RCC 7860 (cell line): ENCODE results near the gene PCDH15.

ENCODE experiments used
- DNase-seq: peaks from one replicate; pipeline ENCODE4 v3.0.0-alpha.2; 2015; ENCODE audit warnings: low spot score
- FAIRE-seq: peaks from 2 replicates; lab custom pipeline; 2012; peaks lifted over from hg19 to GRCh38; lab: Jason Lieb, UNC

Gene PCDH15

DNA sequence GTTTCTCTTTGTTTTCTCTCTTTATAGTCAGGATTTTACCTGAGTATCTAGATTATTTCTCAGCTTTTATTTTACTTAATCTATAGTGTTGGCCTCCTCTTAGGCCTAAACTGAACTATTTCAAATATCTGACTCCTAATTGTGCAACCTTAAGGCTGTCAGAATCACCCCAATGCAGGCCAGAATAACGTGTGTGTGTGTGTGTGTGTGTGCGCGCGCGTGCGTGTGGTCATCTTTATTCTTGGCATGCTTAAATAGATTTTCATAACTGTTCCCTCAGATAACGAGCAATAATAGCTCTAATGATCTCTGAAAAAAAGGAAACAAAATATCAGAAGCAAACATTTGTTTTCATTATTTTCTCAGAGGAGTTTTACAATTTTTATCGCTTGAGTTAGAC is 92.4 kb downstream of the PCDH15 start:
- FAIRE-seq: no peak
- DNase-seq: no peak

DNA sequence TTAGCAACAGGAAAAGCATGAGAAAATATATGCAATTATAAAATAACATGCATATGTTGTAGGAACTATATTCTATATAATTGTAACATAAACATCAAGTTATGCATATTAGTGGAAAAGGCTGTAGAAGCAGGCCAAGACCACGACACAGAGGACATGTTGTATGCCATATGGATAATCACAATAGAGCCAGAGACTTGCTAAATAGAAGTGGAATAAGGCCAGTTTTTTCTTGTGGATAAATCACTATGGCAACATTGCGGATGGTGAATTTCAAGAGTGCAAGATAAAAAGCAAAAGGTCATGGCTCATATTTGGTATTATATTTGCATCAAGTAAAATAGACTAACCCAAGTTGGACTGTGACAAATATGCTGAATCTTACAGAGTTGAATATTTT is 93.0 kb downstream of the PCDH15 start:
- DNase-seq (no peak), FAIRE-seq (no peak)

DNA sequence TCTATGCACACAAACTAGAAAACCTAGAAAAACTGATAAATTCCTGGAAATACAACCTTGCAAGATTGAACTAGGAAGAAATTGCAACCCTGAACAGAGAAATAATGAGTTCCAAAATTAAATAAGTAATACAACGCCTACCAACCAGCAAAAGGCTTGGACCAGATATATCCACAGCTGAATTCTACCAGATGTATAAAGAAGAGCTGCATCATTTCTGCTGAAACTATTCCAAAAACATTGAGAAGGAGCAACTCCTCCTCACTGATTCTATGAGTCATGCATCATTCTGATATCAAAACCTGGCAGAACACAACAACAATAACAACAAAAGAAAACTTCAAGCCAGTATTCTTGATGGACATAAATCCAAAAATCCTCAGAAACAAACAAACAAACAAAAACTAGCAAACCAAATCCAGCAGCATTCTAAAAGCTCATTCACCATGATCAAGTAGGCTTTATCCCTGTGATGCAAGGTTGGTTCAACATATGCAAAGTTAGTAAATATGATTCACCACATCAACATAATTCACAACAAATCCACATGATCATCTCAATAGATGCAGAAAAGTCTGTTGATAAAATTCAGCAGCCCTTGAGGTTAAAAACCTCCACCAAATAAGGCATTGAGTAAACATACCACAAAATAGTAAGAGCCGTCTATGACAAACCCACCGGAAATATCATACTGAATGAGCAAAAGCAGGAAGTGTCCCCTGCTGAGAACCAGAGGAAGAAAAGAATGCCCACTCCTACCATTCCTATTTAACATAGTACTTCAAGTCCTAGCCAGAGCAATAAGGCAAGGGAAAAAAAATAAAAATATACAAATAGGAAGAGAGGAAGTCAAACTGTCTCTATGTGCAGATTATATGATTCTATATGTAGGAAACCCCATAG is 98.2 kb downstream of the PCDH15 start:
- FAIRE-seq: no peak
- no peak for DNase-seq

DNA sequence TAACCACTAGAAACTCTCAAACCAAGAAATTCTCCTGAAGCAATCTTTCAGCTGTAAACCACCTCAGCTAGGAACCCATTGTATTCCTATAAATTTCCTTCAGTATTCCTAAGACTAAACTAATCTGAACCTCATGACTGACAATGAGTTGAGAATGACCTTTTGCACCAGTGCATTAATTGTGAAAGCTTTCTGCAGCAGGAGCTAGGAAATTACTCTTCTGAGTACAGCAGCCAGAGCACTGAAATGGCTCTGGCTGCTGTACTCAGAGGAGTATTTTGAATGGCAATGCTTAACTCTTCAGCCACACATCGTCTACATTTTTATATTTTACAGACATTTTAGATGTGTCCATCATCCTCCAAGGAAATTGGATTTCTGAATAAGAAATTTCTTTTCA is 109.7 kb downstream of the PCDH15 start:
- FAIRE-seq: no peak

DNA sequence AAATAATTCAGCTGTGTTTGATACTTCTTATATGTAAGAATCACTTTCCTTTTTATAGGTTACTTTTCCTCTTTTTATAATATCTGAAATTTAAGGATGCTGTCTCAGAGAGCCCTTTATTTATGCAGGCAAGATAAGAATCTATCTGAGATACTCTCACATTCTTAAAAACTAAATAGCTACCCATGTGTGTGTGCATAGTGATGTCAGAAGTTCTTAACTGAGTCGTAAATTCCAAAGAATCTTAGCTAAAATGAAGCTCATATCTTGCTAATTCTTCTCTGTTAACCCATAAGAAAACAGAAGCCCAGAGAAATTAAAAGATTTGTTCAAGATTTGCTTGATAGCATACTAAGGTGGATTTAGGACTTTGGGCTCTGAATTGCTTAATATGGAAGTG is 118.5 kb downstream of the PCDH15 start:
- no peak for FAIRE-seq

More for the DNA sequence above, 109.7 kb downstream of the PCDH15 start:
- DNase-seq: no peak

DNA sequence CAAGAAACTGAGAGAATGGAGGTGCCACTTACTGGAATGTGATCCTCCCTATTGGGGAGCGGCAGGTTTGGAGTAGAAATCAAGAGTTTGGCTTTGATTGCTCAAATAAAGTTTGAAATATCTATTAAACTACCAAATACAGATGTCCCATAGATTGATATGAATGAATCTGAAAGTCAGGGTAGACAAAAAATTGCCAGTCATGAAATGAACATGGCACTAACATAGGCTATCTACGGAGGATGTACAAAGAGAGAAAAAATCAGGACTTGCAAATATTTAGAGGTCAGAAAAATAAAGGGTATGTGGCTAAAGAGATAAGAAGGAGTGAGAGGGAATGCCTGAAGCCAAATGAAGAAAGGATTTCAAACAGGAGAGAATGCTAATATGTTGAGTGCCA is 119.9 kb downstream of the PCDH15 start:
- no peak for DNase-seq
- no peak for FAIRE-seq

More for the DNA sequence above, 118.5 kb downstream of the PCDH15 start:
- DNase-seq: no peak

DNA sequence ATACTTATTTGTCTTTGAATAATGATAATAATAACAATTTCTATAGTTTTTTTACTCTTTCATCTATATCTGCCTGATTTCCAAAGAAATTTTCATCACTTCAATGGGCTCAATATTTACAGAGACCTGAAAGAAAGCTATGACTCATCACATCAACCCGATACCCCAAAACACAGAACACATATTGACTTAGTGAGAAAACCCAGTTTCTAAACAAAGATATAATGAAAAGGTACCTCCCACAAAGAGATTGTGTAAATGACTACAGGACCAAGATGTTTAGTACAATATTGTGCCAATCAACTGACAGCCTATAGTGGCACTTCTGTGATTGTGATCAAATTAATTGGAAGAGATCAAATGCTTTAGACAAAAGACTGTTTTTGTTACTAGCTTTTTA is 133.9 kb downstream of the PCDH15 start:
- no peak for FAIRE-seq
- no peak for DNase-seq

DNA sequence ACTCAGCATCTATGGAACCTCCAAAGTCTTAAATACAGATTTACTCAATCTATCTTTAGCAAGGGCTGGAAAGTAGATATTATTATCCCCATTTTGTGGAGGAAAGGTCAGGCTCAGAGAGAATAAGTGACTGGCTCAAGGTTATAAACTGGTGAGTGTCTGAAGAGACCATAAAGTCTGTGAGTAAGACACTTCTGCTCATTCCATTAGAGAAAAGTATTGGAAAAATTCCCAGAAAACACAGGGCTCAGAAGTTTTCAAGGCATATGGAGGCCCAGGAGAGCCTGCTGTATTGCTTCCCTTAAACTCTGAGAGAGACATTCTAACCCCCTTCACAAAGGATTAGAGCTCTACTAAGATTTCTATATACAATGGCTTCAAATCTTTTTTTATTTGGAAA is 134.8 kb downstream of the PCDH15 start:
- FAIRE-seq (no peak), DNase-seq (no peak)

DNA sequence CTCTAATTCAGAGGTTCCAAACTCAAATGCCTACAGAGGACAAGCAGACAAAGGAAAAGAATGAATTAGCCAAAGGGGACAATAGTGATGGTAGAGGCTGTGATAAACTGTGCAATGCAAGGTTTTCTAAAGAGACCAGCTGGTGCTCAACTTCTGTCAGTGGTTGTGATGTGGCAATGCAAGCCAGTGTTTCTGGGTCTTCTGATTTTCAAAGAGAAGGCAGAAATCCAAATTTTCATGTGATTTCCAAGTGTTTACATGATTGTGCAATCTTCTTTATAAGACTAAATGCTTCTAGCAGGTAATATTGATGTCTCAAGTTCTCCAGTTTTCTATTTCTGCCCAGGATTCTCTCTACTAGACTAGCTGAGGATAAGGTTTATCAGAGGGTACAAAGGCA is 135.9 kb downstream of the PCDH15 start:
- FAIRE-seq: no peak
- DNase-seq: no peak

DNA sequence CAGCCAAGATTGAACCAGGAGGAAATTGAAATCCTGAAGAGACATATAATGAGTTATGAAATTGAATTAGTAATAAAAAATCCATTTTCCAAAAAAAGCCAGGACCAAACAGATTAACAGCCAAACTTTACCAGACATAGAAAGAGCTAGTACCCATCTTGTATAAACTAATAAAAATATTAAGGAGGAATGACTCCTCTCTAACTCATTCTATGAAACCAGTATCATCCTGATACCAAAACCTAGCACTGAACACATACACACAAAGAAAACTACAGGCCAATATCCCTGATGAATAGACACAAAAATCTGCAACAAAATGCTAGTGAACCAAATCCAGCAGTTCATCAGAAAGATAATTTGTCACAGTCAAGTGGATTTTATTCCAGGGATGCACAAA is 140.6 kb downstream of the PCDH15 start:
- DNase-seq (no peak), FAIRE-seq (no peak)

DNA sequence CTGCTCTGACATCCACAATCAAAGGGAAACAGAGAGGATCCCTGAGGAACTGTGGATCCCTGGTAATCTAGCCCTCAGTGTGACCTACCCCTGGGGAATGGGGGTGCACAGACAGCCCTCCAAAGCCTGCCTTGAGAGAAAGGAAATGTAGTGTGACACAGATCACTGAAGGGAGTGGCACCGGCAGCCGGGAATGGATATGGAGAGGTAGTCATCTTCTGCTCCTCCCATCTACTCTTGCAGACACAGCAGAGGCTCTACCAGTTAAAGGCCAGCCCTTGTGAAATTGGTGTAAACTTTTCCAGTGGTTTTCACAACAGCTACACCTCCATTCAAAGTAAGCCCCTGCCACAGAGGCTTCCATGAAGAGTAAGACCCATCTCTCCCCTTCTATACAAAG is 144.4 kb downstream of the PCDH15 start:
- FAIRE-seq: no peak
- no peak for DNase-seq

DNA sequence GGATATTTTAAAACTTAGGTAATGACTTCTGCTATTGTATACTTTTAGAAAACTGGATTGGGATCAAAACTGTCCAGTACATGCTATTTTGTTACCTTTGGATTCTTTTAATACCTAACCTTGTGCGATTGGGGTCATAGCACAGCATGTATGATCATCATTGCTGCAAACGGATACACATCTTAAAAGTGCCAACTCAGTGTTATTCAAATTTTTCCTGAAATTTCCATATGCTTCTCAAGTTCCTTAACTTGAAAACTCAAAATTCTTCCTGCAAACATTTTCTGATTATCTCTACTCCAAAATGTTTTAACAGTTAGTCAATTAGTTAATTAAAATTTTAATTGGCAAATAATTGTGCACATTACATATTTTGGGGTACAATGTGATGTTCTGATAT is 147.5 kb downstream of the PCDH15 start:
- DNase-seq: no peak
- no peak for FAIRE-seq

DNA sequence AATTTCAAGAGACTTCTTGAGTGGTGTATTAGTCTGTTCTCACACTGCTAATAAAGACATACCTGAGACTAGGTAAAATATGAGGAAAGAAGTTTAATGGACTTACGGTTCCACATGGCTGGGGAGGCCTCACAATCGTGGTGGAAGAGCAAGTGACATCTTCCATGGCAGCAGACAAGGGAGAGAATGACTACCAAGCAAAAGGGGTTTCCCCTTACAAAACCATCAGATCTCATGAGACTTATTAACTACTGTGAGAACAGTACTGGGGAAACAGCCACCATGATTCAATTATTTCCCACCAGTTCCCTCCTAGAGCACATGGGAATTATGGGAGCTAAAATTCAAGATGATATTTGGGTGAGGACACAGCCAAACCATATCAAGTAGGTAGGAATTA is 150.5 kb downstream of the PCDH15 start:
- FAIRE-seq: no peak
- DNase-seq: no peak

DNA sequence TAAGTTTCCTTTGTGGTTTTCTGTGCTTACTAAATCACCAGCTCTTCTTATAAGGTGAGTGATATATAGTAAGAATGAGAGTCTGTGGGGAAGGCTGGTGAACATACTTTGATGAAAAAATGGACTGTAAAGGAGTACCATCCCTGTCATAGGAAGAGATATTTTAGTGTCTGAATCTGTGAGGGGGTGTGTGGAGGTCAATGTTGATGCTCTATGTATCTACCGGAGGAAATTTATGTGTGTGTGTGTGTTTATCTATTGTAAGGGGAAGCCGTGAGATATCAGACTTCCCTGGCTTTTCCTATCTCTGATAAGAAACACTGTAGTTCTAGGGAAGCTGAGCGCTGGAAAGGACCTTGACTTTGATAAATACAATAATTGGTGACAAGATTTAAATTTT is 179.0 kb downstream of the PCDH15 start:
- FAIRE-seq (no peak), DNase-seq (no peak)

DNA sequence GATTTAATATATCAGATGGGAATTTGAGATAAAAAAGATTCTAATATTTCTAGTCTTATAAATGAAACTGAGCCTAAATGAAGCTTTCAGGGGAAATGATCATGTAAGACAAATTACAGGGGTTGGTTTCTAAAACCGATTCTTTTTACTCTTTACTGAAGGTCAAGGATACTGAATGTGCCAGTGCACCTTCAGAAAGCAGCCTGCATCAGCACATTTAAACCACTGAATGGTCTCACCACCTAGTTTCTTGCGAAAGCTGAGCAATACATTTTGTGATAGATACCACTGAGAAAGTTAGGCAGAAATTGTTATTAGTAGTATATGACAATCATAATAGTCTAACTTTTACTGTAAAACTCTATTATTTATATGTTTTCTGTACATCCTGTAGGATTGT is 180.7 kb downstream of the PCDH15 start:
- DNase-seq (no peak), FAIRE-seq (no peak)

DNA sequence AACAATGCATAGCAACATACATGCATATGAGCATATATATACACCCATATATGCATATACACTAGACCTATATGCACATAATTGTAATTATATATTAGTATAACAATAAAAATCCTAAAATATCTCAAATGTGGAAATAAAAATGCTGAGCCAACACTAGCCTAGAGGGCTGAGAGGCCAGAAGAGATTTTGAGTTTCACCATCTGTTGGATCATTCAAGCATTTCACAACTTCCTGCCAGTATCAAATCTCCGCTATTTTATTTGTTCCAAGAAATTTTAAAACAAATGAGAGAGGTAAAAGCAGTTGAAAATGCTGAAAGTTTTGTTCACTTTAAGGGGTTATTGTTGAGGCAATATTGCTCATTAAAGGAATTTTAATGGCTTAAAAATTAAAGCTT is 187.0 kb downstream of the PCDH15 start:
- no peak for FAIRE-seq

DNA sequence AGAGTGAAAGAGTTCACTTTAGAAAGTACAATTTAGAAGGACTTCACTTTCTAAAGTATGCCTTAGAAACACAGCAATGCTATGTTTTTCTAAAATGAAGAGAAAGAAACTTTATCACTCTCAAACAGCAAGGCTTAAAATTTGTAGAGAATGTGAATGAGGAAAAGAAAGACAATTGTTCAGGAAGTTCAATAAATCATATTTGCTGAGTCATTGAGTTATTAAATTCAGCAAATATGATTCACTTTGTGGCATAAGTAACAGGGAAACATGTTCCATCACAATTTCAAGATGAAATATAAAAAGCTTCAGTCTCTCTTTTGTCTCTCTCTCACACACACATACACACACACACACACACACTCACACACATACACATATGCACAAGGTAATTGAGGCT is 187.9 kb downstream of the PCDH15 start:
- no peak for FAIRE-seq
- no peak for DNase-seq

More for the DNA sequence above, 187.0 kb downstream of the PCDH15 start:
- no peak for DNase-seq

DNA sequence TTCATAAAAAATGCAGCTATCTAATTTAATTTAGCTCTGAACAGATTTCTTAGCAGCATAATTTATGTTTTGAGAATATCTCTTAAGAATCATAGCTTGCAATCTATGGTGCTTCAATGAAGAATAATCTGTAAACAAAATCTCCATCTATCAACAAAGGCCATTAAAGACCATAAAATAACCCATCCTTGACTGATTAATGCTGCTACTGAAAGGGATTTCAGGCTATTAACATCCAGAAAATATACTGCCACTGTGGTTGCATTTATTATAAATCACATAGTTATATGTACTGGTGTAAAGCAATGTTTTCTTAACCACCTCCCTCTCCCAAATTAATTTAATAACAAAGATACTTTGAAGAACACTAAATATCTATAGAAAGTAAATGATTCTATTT is 191.6 kb downstream of the PCDH15 start:
- no peak for FAIRE-seq
- DNase-seq: no peak

DNA sequence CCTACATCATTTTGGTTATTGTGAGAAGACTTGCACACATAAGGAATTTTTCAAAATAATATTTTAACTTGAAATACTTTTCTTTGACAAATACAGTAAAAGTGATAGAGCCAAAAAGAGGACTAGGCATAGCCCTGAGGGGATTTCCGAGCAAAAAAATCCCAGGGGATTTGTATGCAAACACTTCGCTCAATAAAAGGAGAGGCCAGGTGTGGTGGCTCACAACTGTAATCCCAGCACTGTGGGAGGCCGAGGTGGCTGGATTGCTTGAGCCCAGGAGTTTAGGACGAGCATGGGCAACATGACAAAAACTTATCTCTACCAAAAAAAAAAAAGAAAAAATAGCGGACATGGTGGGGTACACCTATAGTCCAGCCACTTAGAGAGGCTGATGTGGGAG is 193.0 kb downstream of the PCDH15 start:
- DNase-seq (no peak), FAIRE-seq (no peak)

DNA sequence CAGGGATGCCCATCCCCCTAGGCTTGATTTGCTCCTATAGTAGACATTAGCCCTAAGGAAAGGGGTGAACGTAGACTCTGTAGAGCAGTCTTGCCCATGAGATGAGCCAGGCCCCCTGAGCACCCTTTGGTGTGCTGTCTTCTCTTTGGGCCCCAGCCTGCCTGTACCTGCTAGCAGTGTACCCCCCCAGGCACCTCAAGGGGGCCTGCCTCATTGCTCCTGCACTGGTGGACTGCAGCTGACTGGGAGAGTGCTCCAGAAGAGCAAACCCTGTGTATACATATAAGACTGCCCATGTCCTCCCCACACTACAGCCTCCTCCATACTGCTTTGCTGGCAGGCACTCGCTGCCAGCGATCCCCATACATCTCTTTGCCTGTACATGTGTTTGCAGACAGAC is 206.7 kb downstream of the PCDH15 start:
- DNase-seq (no peak), FAIRE-seq (no peak)

DNA sequence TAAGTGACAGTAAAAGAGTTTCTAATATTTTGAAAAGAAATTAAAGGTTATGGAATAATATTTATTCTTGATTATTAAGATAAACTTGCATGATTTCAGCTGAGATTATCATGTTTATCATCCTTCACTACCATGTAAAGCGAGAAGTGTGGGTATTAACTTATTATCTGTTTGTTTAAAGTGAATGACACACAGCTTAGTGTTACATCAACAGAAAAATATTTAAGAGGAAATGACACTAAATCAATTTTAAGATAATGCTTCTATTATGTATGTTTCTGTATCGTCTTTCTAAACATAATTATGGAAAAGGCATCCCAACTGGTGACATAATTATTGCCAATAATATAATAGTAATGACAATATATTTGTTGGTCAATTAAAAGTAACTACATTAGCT is 213.1 kb downstream of the PCDH15 start:
- DNase-seq (no peak), FAIRE-seq (no peak)

DNA sequence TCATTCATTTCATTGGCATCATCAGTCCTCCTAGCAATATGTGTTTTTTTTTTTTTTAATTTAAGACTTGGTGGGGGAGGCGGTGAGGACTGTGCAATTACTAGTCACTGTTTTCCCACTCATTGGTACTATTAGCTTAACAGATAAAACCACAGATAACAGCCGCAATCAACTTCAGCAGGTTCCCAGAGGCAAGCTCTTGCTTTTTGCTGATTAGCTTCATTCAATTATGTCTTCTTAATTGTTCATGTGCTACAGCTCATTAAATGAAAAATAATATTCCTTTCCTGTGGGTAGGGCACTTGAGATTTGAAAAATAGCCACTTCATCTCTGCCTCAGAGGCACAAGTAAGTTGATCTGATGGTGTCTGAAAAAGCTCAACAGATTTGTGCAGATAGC is 215.5 kb downstream of the PCDH15 start:
- DNase-seq: no peak

DNA sequence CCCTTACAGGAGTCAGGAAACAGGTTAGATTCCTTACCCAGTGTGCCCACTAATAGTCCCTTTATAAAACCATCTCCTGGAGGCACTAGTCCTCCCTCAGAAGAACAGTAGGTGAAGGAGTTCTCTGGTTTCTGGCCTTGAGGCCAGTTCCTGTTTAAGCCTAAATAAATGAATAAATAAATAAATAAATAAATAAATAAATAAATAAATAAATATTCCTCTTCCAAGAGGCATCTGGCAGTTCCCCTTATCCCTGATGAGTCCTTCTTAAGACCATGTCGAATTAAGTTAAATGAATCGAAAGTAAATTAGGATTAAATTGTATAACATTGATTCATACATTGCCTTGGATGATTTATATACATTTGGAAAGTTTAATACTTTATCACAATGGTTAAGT is 223.3 kb downstream of the PCDH15 start:
- FAIRE-seq (no peak), DNase-seq (no peak)

More for the DNA sequence above, 215.5 kb downstream of the PCDH15 start:
- FAIRE-seq: no peak
